Measurements from ENCODE around the gene SH3PXD2B.
A peak's percentile ranks its signal among the peaks of the same experiment; 100 is the strongest.

Gene SH3PXD2B

GRCh38 chr5:172455087-172455381 is 709 bp upstream of the SH3PXD2B start:
- Mint-ChIP-seq H3K9me3 (no peaks in the 10 kb centered on the region), H3K4me3 (peak overlapping the region; percentile 86), H3K36me3 (ENCODE audit: insufficient read depth) (peaks cover 3% of the 10 kb centered on the region), H3K27me3 (peaks cover 50 to 64% of the 10 kb centered on the region in 2 donors), H3K27ac (peak overlapping the region in 1 of 2 donors; percentile 70), H3K4me1 (ENCODE audit: low read depth in 2 of 2) (peaks cover 11 to 12% of the 10 kb centered on the region in 2 donors)
- no peak for DNase-seq
- ATAC-seq (replicated peaks) = no peak

DNA sequence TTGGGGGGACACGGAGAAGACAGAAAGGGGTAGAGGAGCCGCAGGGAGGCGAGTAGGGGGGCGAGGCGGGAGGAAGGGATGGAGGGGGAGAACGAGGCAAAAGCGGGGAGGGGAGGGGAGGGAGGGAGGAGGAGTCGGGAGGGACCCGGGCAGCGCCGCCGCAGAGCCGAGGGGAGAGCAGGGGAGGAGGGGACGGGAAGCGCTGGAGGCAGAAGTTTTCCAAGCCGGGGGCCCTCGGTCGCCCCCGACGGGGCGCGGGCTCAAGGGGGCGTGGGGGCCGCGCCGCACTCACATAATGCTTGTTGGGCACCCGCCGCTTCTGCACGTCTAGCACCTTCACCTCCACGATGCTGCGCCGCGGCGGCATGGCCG is 353 bp downstream of the SH3PXD2B start:
- Mint-ChIP-seq H3K4me3 (peak overlapping the region; percentile 70 to 79), H3K4me1 (ENCODE audit: low read depth in 2 of 2) (peaks cover 11 to 12% of the 10 kb centered on the region in 2 donors), H3K9me3 (no peaks in the 10 kb centered on the region), H3K27me3 (peaks cover 50 to 65% of the 10 kb centered on the region in 2 donors), H3K36me3 (ENCODE audit: insufficient read depth) (peaks cover 3% of the 10 kb centered on the region), H3K27ac (no peak overlapping the region)
- DNase-seq (no peak), ATAC-seq (replicated peaks) (no peak)

- no peak for DNase-seq
- no peak for ATAC-seq (replicated peaks)
- Mint-ChIP-seq H3K27ac (no peak overlapping the region), H3K4me3 (peak overlapping the region; percentile 70 to 79), H3K4me1 (ENCODE audit: low read depth in 2 of 2) (peaks cover 11 to 12% of the 10 kb centered on the region in 2 donors), H3K9me3 (no peaks in the 10 kb centered on the region), H3K36me3 (ENCODE audit: insufficient read depth) (peaks cover 3% of the 10 kb centered on the region), H3K27me3 (peaks cover 56 to 68% of the 10 kb centered on the region in 2 donors)
Observed at GRCh38 chr5:172453206-172453985, 929 bp downstream of the SH3PXD2B start.

GRCh38 chr5:172452398-172453205 is 1.7 kb downstream of the SH3PXD2B start:
- H3K4me3 Mint-ChIP-seq = peak overlapping the region; percentile 70 to 79
- no peak for DNase-seq
- H3K36me3 Mint-ChIP-seq (ENCODE audit: insufficient read depth) = peaks cover 3% of the 10 kb centered on the region
- H3K27me3 Mint-ChIP-seq = peaks cover 60 to 74% of the 10 kb centered on the region in 2 donors
- no peaks in the 10 kb centered on the region for H3K9me3 Mint-ChIP-seq
- H3K4me1 Mint-ChIP-seq (ENCODE audit: low read depth in 2 of 2) = peaks cover 11 to 12% of the 10 kb centered on the region in 2 donors
- ATAC-seq (replicated peaks) = no peak
- no peak overlapping the region for H3K27ac Mint-ChIP-seq

- Mint-ChIP-seq H3K27me3 (peaks cover 64 to 76% of the 10 kb centered on the region in 2 donors), H3K4me3 (no peak overlapping the region), H3K36me3 (ENCODE audit: insufficient read depth) (peaks cover 3% of the 10 kb centered on the region), H3K4me1 (ENCODE audit: low read depth in 2 of 2) (peaks cover 11 to 12% of the 10 kb centered on the region in 2 donors), H3K27ac (no peak overlapping the region), H3K9me3 (no peaks in the 10 kb centered on the region)
- DNase-seq = no peak
- no peak for ATAC-seq (replicated peaks)
Observed at GRCh38 chr5:172451771-172452197, 2.5 kb downstream of the SH3PXD2B start.

DNA sequence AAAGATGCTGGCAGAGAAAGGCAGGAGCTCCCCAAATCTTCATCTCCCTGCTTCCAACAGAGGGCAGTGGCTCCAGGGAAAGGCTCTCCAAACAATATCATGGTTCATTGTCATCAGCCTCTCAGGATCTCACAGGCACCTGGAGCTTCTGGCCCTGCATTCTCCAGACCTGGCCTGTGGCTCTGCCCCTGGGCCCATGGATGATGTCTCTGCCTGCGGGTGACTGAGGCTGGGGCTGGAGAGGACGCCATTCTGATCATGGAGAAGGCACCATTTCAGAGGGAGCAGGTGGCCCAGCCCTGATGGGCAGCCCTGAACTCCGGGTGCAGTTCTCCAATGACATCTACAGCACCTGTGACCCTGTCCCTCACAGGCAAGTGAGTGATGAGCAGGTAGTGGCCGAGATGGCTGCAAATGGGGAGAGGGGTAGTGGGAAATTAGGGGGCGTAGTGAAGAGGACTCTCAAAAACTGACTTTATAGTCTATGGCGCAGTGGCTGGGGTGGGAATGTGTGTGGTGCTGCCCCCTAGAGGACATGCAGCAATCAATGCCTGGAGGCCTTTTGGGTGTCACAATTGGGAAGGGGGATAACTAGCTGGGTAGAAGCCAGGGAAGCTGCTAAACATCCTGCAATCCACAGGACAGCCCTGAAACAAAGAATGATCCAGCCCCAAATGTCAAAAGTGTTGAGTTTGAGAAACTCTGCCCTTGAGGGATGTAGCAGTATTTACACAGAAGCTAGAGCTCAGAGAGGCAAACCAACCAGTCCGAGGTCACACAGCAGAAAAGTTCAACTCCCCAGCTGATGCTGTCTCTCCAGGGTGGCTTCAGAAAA is 3.2 kb downstream of the SH3PXD2B start:
- H3K4me3 Mint-ChIP-seq = no peak overlapping the region
- peaks cover 3% of the 10 kb centered on the region for H3K36me3 Mint-ChIP-seq (ENCODE audit: insufficient read depth)
- peaks cover 11 to 12% of the 10 kb centered on the region in 2 donors for H3K4me1 Mint-ChIP-seq (ENCODE audit: low read depth in 2 of 2)
- DNase-seq (peak; percentile 19 to 33 (median 20)), ATAC-seq (replicated peaks) (no peak)
- H3K27me3 Mint-ChIP-seq = peaks cover 71 to 79% of the 10 kb centered on the region in 2 donors
- no peak overlapping the region for H3K27ac Mint-ChIP-seq
- no peaks in the 10 kb centered on the region for H3K9me3 Mint-ChIP-seq

- H3K4me3 Mint-ChIP-seq = no peak overlapping the region
- DNase-seq (no peak), ATAC-seq (replicated peaks) (no peak)
- H3K27ac Mint-ChIP-seq = no peak overlapping the region
- no peaks in the 10 kb centered on the region for H3K9me3 Mint-ChIP-seq
- H3K27me3 Mint-ChIP-seq = peaks cover 77 to 79% of the 10 kb centered on the region in 2 donors
- H3K36me3 Mint-ChIP-seq (ENCODE audit: insufficient read depth) = peaks cover 3% of the 10 kb centered on the region
- H3K4me1 Mint-ChIP-seq (ENCODE audit: low read depth in 2 of 2) = peaks cover 11 to 12% of the 10 kb centered on the region in 2 donors
Observed at GRCh38 chr5:172450453-172450852, 3.9 kb downstream of the SH3PXD2B start.

DNA sequence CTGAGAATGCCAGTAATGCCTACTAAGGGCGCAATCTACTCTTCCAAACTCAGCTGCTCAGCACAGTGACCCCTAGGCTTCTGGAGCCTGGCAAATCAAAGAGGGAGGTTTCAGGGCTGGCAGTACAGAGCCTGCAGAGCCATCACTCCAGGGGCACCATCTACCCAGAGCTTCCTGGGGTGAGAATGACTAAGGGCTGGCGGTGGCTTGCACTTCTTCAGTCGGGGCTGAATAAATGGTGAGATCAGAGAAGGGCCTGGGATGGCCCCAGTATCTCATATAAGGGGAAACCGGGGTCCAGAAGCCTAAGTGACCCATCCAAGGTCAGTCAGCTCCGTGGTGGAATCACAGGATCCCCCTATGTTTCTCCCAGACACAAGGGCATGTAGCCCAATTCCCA is 5.3 kb downstream of the SH3PXD2B start:
- H3K36me3 Mint-ChIP-seq (ENCODE audit: insufficient read depth) = peaks cover 3% of the 10 kb centered on the region
- H3K4me3 Mint-ChIP-seq = no peak overlapping the region
- H3K9me3 Mint-ChIP-seq = no peaks in the 10 kb centered on the region
- H3K4me1 Mint-ChIP-seq (ENCODE audit: low read depth in 2 of 2) = peaks cover 7 to 8% of the 10 kb centered on the region in 2 donors
- no peak overlapping the region for H3K27ac Mint-ChIP-seq
- peaks cover 83 to 85% of the 10 kb centered on the region in 2 donors for H3K27me3 Mint-ChIP-seq
- ATAC-seq (replicated peaks) (no peak), DNase-seq (no peak)

- Mint-ChIP-seq H3K4me3 (no peak overlapping the region), H3K36me3 (ENCODE audit: insufficient read depth) (peaks cover 3% of the 10 kb centered on the region), H3K4me1 (ENCODE audit: low read depth in 2 of 2) (peaks cover 4 to 11% of the 10 kb centered on the region in 2 donors), H3K27me3 (peaks cover 77 to 84% of the 10 kb centered on the region in 2 donors), H3K9me3 (no peaks in the 10 kb centered on the region), H3K27ac (no peak overlapping the region)
- ATAC-seq (replicated peaks) = no peak
- DNase-seq = no peak
Observed at GRCh38 chr5:172447646-172448365, 6.5 kb downstream of the SH3PXD2B start.

GRCh38 chr5:172446336-172447051 is 7.8 kb downstream of the SH3PXD2B start:
- H3K9me3 Mint-ChIP-seq = no peaks in the 10 kb centered on the region
- ATAC-seq (replicated peaks) = no peak
- H3K27ac Mint-ChIP-seq = no peak overlapping the region
- H3K4me3 Mint-ChIP-seq = no peak overlapping the region
- no peaks in the 10 kb centered on the region for H3K36me3 Mint-ChIP-seq (ENCODE audit: insufficient read depth)
- no peak for DNase-seq
- peaks cover 4 to 11% of the 10 kb centered on the region in 2 donors for H3K4me1 Mint-ChIP-seq (ENCODE audit: low read depth in 2 of 2)
- peaks cover 66 to 73% of the 10 kb centered on the region in 2 donors for H3K27me3 Mint-ChIP-seq

DNA sequence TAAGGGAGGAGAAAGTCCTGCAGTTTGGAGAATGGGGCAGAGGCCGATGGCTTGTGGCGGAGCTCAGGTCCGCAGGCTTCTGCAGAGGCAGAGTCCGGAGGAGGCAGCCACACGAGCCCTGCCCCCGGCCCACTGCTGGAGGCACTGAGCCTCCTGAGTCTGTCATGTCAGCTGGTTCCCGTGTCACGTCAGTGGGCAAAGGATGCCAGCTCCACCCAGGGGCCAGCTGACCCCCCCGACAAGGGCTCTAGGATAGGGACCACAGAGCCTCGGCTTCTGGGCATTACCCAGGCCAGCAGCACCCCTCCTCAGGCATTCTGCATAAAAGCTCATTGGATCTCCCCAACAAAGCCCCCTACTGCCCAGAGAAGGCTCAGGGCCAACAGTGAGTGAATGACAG is 8.5 kb downstream of the SH3PXD2B start:
- peaks cover 60 to 67% of the 10 kb centered on the region in 2 donors for H3K27me3 Mint-ChIP-seq
- no peak overlapping the region for H3K4me3 Mint-ChIP-seq
- DNase-seq (no peak), ATAC-seq (replicated peaks) (no peak)
- H3K36me3 Mint-ChIP-seq (ENCODE audit: insufficient read depth) = no peaks in the 10 kb centered on the region
- no peaks in the 10 kb centered on the region for H3K9me3 Mint-ChIP-seq
- peaks cover 4 to 11% of the 10 kb centered on the region in 2 donors for H3K4me1 Mint-ChIP-seq (ENCODE audit: low read depth in 2 of 2)
- no peak overlapping the region for H3K27ac Mint-ChIP-seq

DNA sequence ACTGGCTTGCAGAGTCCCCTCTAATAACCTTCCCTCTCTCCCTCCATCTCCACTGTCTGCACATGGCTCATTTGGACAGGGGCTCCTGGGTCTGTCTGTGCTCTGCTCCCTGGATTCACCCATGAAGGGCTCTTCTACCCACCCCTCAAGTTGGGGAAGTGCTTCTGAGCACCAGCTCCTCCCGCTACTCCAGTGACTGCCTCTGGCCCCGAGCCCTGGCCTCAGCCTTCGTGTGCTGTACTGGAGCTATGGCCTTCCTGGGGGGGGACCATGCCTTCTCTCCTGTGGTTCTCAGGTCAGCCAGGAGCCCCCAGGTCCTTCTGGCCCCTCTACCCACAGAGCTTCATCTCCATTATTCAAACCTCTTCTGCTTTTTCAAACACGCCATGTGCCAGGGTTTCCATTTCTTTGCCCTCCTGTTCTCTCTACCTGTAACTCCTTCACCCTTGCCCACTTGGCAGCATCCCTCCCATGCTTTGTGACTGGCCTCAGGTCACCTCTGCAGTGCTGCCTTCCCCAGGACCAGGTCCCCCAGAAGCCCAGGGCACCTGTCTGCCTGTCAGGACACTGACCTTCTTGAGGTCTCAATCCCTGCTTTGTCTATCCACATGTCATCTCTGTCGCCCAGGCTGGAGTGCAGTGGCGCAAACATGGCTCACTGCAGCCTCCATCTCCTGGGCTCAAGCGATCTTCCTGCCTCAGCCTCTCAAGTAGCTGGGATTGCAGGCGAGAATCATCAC is 9.5 kb downstream of the SH3PXD2B start:
- peaks cover 51 to 61% of the 10 kb centered on the region in 2 donors for H3K27me3 Mint-ChIP-seq
- no peaks in the 10 kb centered on the region for H3K9me3 Mint-ChIP-seq
- peaks cover 3% of the 10 kb centered on the region for H3K36me3 Mint-ChIP-seq (ENCODE audit: insufficient read depth)
- ATAC-seq (replicated peaks) = no peak
- no peak overlapping the region for H3K4me3 Mint-ChIP-seq
- no peak for DNase-seq
- H3K4me1 Mint-ChIP-seq (ENCODE audit: low read depth in 2 of 2) = peaks cover 4 to 11% of the 10 kb centered on the region in 2 donors
- H3K27ac Mint-ChIP-seq = no peak overlapping the region
